ENCODE measurements around the gene SEMA4B.

DNA sequence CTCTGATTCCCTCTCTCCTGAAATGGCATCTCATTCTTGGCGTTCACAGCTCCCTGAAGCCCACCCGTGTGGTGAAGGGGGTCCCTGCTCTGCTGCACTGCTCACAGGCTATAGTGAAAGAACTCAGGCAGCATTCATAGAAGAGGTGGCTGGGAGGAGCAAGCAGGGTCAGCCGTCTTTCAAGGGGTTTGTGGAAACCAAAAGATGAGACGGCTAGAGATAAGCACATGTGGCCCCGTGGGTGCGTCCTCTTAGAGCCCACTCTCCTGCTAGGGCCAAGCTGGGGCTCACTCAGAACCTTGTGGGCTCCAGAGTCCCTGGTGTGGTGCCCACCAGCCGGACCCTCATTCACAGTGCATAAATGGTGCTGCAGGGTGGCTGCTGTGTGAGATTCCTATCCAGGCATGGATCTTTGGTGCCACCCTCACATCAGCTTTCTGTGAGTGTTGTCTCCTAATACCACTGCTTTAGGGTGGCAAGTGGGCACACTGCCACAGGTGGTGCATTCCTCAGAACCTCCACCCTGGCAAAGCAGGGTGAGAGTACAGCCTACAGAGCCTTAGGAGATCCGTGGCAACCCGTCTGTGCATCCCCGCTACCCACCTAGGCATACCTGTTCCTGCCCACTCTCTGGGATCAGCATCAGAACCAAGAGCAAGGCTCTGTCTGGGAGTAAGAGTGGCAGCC lies 11.2 kb upstream of the SEMA4B start:
- TF ChIP-seq, protein P1, sequence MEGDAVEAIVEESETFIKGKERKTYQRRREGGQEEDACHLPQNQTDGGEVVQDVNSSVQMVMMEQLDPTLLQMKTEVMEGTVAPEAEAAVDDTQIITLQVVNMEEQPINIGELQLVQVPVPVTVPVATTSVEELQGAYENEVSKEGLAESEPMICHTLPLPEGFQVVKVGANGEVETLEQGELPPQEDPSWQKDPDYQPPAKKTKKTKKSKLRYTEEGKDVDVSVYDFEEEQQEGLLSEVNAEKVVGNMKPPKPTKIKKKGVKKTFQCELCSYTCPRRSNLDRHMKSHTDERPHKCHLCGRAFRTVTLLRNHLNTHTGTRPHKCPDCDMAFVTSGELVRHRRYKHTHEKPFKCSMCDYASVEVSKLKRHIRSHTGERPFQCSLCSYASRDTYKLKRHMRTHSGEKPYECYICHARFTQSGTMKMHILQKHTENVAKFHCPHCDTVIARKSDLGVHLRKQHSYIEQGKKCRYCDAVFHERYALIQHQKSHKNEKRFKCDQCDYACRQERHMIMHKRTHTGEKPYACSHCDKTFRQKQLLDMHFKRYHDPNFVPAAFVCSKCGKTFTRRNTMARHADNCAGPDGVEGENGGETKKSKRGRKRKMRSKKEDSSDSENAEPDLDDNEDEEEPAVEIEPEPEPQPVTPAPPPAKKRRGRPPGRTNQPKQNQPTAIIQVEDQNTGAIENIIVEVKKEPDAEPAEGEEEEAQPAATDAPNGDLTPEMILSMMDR (IDR thresholded peaks at IDR 0.05; ENCODE audit: low read depth, low read length): no peak
- no peak for TF ChIP-seq EZH2phosphoT487 (IDR thresholded peaks at IDR 0.05; ENCODE audit: low read depth)

Data from OCI-LY3 (cell line).